GM08714 (cell line): ENCODE data around the gene LAMA2.

ENCODE experiments used
- H3K4me3 ChIP-seq: fragments of 200-500 bp; sonication (Bioruptor generic); 2 replicates; pipeline ENCODE4 v1.5.1; 2014; ENCODE audit warnings: mild to moderate bottlenecking, low read length, inconsistent platforms
- ZNF274 ChIP-seq: IDR thresholded peaks from 2 replicates; pipeline ENCODE4 v1.6.1; 2012; ENCODE audit warnings: mild to moderate bottlenecking, low read depth, low read length

LAMA2 gene

GRCh38 chr6:129281168-129281796 lies 398.3 kb downstream of the LAMA2 start:
- TF ChIP-seq ZNF274 = no peak
- H3K4me3 ChIP-seq = no peak overlapping the region

DNA sequence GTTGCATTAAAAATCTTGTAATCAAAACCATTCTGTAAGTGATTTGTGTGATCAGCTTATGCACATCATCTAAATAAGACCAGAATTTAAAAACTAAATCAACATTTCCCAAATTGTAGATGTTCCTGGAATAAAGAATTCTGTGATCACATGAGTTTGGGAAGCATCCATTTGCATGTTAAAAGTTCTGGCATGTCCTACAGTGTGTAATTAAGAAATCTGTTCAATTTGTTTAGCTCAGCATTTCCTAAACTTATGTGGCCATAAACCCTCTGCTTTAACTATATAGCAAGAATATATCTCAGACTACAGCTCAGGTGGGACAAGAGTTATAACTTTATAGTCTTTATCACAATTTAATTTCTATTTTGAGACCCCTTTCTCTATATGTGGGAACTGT lies 399.1 kb downstream of the LAMA2 start:
- H3K4me3 ChIP-seq = no peak overlapping the region
- TF ChIP-seq ZNF274 = no peak

- TF ChIP-seq ZNF274 = no peak
- no peak overlapping the region for H3K4me3 ChIP-seq
Measured at GRCh38 chr6:129284225-129284624, 401.3 kb downstream of the LAMA2 start.

GRCh38 chr6:129287231-129288177 lies 404.6 kb downstream of the LAMA2 start:
- TF ChIP-seq ZNF274 = no peak
- H3K4me3 ChIP-seq = no peak overlapping the region

GRCh38 chr6:129289442-129289841 lies 406.5 kb downstream of the LAMA2 start:
- no peak for TF ChIP-seq ZNF274

GRCh38 chr6:129292836-129293235 lies 409.9 kb downstream of the LAMA2 start:
- no peak for TF ChIP-seq ZNF274
- no peak overlapping the region for H3K4me3 ChIP-seq

More at GRCh38 chr6:129289442-129289841, 406.5 kb downstream of the LAMA2 start:
- no peak overlapping the region for H3K4me3 ChIP-seq

- no peak for TF ChIP-seq ZNF274
- no peak overlapping the region for H3K4me3 ChIP-seq
Measured at GRCh38 chr6:129297592-129297991, 414.7 kb downstream of the LAMA2 start.

- H3K4me3 ChIP-seq = no peak overlapping the region
- no peak for TF ChIP-seq ZNF274
Measured at GRCh38 chr6:129302671-129303070, 419.7 kb downstream of the LAMA2 start.

- no peak for TF ChIP-seq ZNF274
- H3K4me3 ChIP-seq = no peak overlapping the region
Measured at GRCh38 chr6:129306826-129307225, 423.9 kb downstream of the LAMA2 start.

DNA sequence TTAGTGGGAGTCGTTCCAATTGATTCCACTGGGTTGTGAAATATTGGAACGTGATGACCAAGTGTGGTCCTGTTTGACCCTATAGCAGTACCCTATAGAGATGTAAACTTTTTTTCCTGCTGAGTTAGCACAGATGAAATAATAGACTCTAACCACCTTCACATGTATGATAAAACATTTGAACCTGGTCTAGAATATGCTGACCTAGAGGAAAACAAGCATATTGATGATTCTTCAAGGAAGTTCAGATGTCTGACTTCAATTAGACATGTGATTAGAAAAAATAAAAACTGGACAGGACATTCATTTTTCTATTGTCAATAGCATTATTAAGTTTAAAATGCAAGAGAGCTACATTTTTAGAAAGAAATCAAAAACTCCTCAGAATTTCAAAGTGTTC lies 424.9 kb downstream of the LAMA2 start:
- no peak for TF ChIP-seq ZNF274
- no peak overlapping the region for H3K4me3 ChIP-seq

DNA sequence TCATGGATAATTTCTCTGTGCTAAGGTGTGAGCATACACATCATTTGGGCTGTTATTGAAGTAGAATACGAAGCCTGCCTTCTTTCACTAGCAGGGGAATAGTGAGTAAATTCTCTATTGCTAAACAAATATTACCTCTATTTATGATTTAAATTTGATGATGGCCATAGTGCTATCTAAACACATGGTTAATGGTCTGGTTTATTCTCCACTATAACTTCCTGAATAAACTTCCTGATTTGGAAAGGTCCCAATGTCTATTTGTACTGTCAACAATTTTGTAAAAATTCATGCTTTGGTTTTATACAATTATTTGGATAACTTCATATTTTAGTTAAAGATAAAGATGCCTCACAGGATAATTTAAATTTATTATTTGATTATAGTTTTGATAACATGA lies 426.2 kb downstream of the LAMA2 start:
- no peak for TF ChIP-seq ZNF274
- no peak overlapping the region for H3K4me3 ChIP-seq

GRCh38 chr6:129312880-129313279 lies 429.9 kb downstream of the LAMA2 start:
- no peak for TF ChIP-seq ZNF274
- no peak overlapping the region for H3K4me3 ChIP-seq

DNA sequence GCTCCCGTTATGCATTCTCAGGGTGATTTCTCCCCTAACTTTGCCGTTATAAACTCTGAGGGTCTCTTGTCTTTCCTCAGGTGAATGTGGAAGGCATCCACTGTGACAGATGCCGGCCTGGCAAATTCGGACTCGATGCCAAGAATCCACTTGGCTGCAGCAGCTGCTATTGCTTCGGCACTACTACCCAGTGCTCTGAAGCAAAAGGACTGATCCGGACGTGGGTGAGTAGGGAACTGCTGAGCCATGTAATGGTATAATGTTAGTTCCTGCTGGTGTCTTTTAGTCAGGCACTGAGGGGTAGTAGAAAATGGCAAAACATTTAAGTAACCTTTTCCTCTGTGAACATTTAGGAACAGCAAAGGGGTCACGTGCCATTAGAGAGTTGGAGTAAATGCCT lies 431.6 kb downstream of the LAMA2 start:
- no peak overlapping the region for H3K4me3 ChIP-seq
- no peak for TF ChIP-seq ZNF274

- no peak for TF ChIP-seq ZNF274
- H3K4me3 ChIP-seq = no peak overlapping the region
Measured at GRCh38 chr6:129317931-129318820, 435.2 kb downstream of the LAMA2 start.
